ENCODE measurements around the gene DAB2IP. TPM values are rescaled to one million over a fixed set of nuclear protein-coding genes. Genes with fewer than 3 reads are reported as not detected.

The DAB2IP gene
- total RNA-seq, 2 experiments from 2014 or later, result 0.06 TPM; not detected in 1

GRCh38 chr9:121648799-121649198 lies 2.6 kb upstream of the DAB2IP start:
- Mint-ChIP-seq H3K27me3 (peaks cover 43% of the 10 kb centered on the region), H3K36me3 (ENCODE audit: low read depth) (no peaks in the 10 kb centered on the region), H3K9me3 (no peaks in the 10 kb centered on the region), H3K4me3 (no peak overlapping the region), H3K27ac (no peak overlapping the region), H3K4me1 (ENCODE audit: low read depth) (peaks cover 15% of the 10 kb centered on the region)
- intact Hi-C loops (cut with DNase I, micrococcal nuclease), result no loop called here
- Histone ChIP-seq H3K4me1 (ENCODE audit: insufficient read depth, low read length) (peaks cover 15% of the 10 kb centered on the region), H3K9me3 (ENCODE audit: control insufficient read depth in 1 of 2, insufficient read depth in 1 of 2, low read length in 2 of 2) (no peaks in the 10 kb centered on the region), H3K36me3 (ENCODE audit: insufficient read depth, low read length) (no peaks in the 10 kb centered on the region), H3K4me3 (ENCODE audit: low read length) (no peak overlapping the region), H3K27me3 (ENCODE audit: control insufficient read depth in 1 of 2, insufficient read depth in 2 of 2, low read length in 2 of 2) (peaks cover 40 to 44% of the 10 kb centered on the region in 2 experiments), H3K27ac (ENCODE audit: low read depth in 1 of 2, low read length in 2 of 2) (no peak overlapping the region)
- DNase-seq, result no peak
- ChIA-PET POLR2A (no interaction called here), CTCF (no interaction called here)
- TF ChIP-seq, protein P1, sequence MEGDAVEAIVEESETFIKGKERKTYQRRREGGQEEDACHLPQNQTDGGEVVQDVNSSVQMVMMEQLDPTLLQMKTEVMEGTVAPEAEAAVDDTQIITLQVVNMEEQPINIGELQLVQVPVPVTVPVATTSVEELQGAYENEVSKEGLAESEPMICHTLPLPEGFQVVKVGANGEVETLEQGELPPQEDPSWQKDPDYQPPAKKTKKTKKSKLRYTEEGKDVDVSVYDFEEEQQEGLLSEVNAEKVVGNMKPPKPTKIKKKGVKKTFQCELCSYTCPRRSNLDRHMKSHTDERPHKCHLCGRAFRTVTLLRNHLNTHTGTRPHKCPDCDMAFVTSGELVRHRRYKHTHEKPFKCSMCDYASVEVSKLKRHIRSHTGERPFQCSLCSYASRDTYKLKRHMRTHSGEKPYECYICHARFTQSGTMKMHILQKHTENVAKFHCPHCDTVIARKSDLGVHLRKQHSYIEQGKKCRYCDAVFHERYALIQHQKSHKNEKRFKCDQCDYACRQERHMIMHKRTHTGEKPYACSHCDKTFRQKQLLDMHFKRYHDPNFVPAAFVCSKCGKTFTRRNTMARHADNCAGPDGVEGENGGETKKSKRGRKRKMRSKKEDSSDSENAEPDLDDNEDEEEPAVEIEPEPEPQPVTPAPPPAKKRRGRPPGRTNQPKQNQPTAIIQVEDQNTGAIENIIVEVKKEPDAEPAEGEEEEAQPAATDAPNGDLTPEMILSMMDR (IDR thresholded peaks at IDR 0.05), result no peak
- ATAC-seq (ENCODE audit: poor library complexity), result no peak

GRCh38 chr9:121649476-121650216 lies 1.8 kb upstream of the DAB2IP start:
- intact Hi-C loops (cut with DNase I, micrococcal nuclease), result no loop called here
- Histone ChIP-seq H3K9me3 (ENCODE audit: control insufficient read depth in 1 of 2, insufficient read depth in 1 of 2, low read length in 2 of 2) (peaks cover 0 to 3% of the 10 kb centered on the region in 2 experiments), H3K4me3 (ENCODE audit: low read length) (no peak overlapping the region), H3K36me3 (ENCODE audit: insufficient read depth, low read length) (no peaks in the 10 kb centered on the region), H3K4me1 (ENCODE audit: insufficient read depth, low read length) (peaks cover 15% of the 10 kb centered on the region), H3K27me3 (ENCODE audit: control insufficient read depth in 1 of 2, insufficient read depth in 2 of 2, low read length in 2 of 2) (peaks cover 42 to 53% of the 10 kb centered on the region in 2 experiments), H3K27ac (ENCODE audit: low read depth in 1 of 2, low read length in 2 of 2) (no peak overlapping the region)
- Mint-ChIP-seq H3K9me3 (no peaks in the 10 kb centered on the region), H3K27ac (no peak overlapping the region), H3K4me1 (ENCODE audit: low read depth) (peaks cover 15% of the 10 kb centered on the region), H3K36me3 (ENCODE audit: low read depth) (no peaks in the 10 kb centered on the region), H3K4me3 (no peak overlapping the region), H3K27me3 (peaks cover 51% of the 10 kb centered on the region)
- DNase-seq, result no peak
- CTCF ChIA-PET, result no interaction called here
- POLR2A ChIA-PET, result no interaction called here
- no peak for ATAC-seq (ENCODE audit: poor library complexity)
- TF ChIP-seq, protein P1 (IDR thresholded peaks at IDR 0.05), result no peak

DNA sequence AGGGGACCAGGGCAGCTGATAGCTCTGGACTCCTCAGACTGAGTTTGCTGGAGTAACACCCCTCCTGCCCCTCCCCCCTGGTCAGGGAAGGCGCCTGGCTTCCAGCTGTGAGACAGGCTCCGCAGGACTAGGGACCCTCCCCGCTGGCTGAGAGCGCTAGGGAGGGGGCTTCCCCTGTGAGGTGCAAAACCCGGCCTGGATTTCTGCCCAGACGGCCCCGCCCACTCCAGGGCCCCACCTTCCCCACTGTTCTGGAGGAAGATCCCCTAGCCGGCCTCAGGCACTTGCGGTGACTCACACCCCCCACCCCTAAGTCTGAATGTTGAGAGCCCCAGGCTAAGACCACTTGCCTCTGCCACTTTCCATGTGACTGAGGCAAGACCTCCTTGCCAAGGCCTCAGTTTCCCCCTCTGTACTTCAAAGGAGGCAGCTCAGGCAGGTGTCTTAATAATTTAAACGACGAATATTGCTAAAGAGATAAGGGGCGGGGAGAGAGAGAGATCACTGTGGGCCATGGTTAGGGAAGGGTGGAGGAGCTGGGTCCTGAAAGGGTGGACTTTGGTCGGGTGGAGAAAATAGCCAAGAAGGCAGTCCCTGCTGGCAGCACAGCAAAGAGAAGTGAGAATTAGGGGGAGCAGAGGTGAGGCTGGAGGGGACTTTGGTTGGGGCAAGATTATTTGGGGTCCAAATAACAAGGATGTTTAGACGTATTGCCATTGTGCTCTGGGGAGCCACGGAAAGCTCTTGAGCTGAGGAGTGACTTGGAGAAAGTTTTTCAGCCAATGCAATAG lies 1.0 kb upstream of the DAB2IP start:
- H3K4me3 Mint-ChIP-seq, result peak overlapping the region; percentile 44
- ChIA-PET POLR2A (no interaction called here), CTCF (no interaction called here)
- TF ChIP-seq, protein P1 (IDR thresholded peaks at IDR 0.05), result no peak
- Histone ChIP-seq H3K4me1 (ENCODE audit: insufficient read depth, low read length) (peaks cover 15% of the 10 kb centered on the region), H3K27me3 (ENCODE audit: control insufficient read depth in 1 of 2, insufficient read depth in 2 of 2, low read length in 2 of 2) (peaks cover 48 to 58% of the 10 kb centered on the region in 2 experiments), H3K4me3 (ENCODE audit: low read length) (no peak overlapping the region), H3K27ac (ENCODE audit: low read depth in 1 of 2, low read length in 2 of 2) (no peak overlapping the region), H3K9me3 (ENCODE audit: control insufficient read depth in 1 of 2, insufficient read depth in 1 of 2, low read length in 2 of 2) (peaks cover 0 to 4% of the 10 kb centered on the region in 2 experiments), H3K36me3 (ENCODE audit: insufficient read depth, low read length) (no peaks in the 10 kb centered on the region)
- ATAC-seq (ENCODE audit: poor library complexity) (no peak), DNase-seq (peak in 2 of 14 experiments; percentile 15 to 28)
- H3K27me3 Mint-ChIP-seq, result peaks cover 59% of the 10 kb centered on the region
- no peak overlapping the region for H3K27ac Mint-ChIP-seq
- H3K9me3 Mint-ChIP-seq, result no peaks in the 10 kb centered on the region
- intact Hi-C loops (cut with DNase I, micrococcal nuclease), result no loop called here
- H3K4me1 Mint-ChIP-seq (ENCODE audit: low read depth), result peaks cover 15% of the 10 kb centered on the region
- no peaks in the 10 kb centered on the region for H3K36me3 Mint-ChIP-seq (ENCODE audit: low read depth)

All from CD4-positive, alpha-beta T cell (primary cell).